Mucosa of rectum (tissue), 2 donors: ENCODE data around the gene LLGL1.

Experiments used
- H3K27ac ChIP-seq, 2 donors: one replicate each; pipeline ENCODE4 v1.7.0; 2013; ENCODE audit warnings: inconsistent platforms in 2 of 2, low read depth in 2 of 2, low read length in 2 of 2
- H3K27me3 ChIP-seq, 2 donors: one replicate each; pipeline ENCODE4 v1.7.0; 2013; ENCODE audit warnings: low read length in 2 of 2; ENCODE audit not compliant: control insufficient read depth in 2 of 2, insufficient read depth in 2 of 2
- H3K36me3 ChIP-seq, 2 donors: one replicate each; pipeline ENCODE4 v1.7.0; 2013; ENCODE audit warnings: low read length in 2 of 2; ENCODE audit not compliant: control insufficient read depth in 2 of 2, insufficient read depth in 2 of 2
- H3K4me1 ChIP-seq, 2 donors: one replicate each; pipeline ENCODE4 v1.7.0; 2013; ENCODE audit warnings: low read length in 2 of 2, mild to moderate bottlenecking in 1 of 2; ENCODE audit not compliant: control insufficient read depth in 2 of 2, insufficient read depth in 2 of 2
- H3K4me3 ChIP-seq, 2 donors: one replicate each; pipeline ENCODE4 v1.7.0; 2013; ENCODE audit warnings: low read length in 2 of 2
- H3K9ac ChIP-seq, 2 donors: one replicate each; pipeline ENCODE4 v1.7.0; 2013; ENCODE audit warnings: low read length in 2 of 2, low read depth in 1 of 2, mild to moderate bottlenecking in 1 of 2
- H3K9me3 ChIP-seq, 2 donors: one replicate each; pipeline ENCODE4 v1.7.0; 2013; ENCODE audit warnings: low read length in 2 of 2; ENCODE audit not compliant: control insufficient read depth in 2 of 2
- donor health status: healthy.
- donor health status: Normal muscosa, but diverticular disease.

LLGL1 gene

GRCh38 chr17:18285296-18285695, 59.9 kb downstream of the LLGL1 start:
- no peak overlapping the region for H3K27ac ChIP-seq
- H3K4me1 ChIP-seq = no peaks in the 10 kb centered on the region
- H3K36me3 ChIP-seq = peaks cover 53 to 73% of the 10 kb centered on the region in 2 donors
- H3K9me3 ChIP-seq = no peaks in the 10 kb centered on the region
- H3K27me3 ChIP-seq = no peaks in the 10 kb centered on the region
- H3K9ac ChIP-seq = no peak overlapping the region
- no peak overlapping the region for H3K4me3 ChIP-seq

DNA sequence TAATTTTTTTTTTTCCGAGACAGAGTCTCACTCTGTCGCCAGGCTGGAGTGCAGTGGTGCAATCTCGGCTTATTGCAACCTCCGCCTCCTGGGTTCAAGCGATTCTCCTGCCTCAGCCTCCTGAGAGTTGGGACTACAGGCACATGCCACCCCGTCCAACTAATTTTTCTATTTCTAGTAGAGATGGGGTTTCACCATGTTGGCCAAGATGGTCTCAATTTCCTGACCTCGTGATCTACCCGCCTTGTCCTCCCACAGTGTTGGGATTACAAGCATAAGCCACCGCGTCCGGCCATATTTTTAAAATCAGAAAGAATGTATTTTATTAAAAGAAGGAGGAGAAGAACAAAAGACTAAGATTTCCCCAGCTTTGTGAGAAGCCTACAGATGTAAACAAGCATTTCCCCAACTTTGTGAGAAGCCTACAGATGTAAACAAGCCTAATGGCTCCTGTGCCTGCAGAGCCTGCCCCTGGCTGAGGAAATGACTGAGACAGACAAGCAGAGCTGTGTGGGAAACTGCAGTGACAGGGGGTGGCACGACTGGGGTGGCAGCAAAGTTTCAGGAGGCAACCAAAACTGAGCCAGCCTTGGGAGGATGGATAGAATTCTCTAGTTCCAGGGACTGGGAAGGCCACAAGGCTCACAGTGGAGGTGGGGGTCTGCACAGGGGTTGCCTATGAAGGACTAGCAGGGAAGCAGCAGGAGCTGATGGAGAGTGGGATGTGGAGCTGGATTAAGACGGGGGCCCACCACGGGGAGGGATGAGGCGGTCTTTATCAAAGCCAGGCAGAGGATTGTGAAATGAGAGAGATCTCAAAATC, 66.5 kb downstream of the LLGL1 start:
- Histone ChIP-seq H3K27ac (no peak overlapping the region), H3K9me3 (no peaks in the 10 kb centered on the region), H3K27me3 (no peaks in the 10 kb centered on the region), H3K9ac (no peak overlapping the region), H3K4me1 (no peaks in the 10 kb centered on the region), H3K4me3 (no peak overlapping the region), H3K36me3 (peaks cover 41 to 59% of the 10 kb centered on the region in 2 donors)
